CD4-positive, alpha-beta memory T cell (primary cell): ENCODE data around the gene OR2T35. TPM values are rescaled to one million over a fixed set of nuclear protein-coding genes. Genes with fewer than 3 reads are reported as not detected.

ENCODE experiments used
- polyA plus RNA-seq, 2 donors: library from polyadenylated mRNA; unstranded; fragments of 300-500 nt; fragmentation: Illumina TruSeq; gene quantifications; one replicate each; pipeline ENCODE4 v1.2.3, GENCODE V29; 2021
- total RNA-seq, 2 experiments: library from RNA; stranded (reverse); gene quantifications; one replicate each; pipeline ENCODE4 v1.2.3, GENCODE V29; 2021

The OR2T35 gene
- total and polyA plus RNA-seq, 4 experiments from 2014 or later, result not detected

Other genes with a start within 250 kb of the OR2T35 start
- not detected for gene OR2T1, start 242.2 kb downstream of the OR2T35 start, total RNA-seq
- not detected for gene OR2T1, start 242.2 kb downstream of the OR2T35 start, polyA plus RNA-seq
- gene OR2T2, start 199.6 kb downstream of the OR2T35 start, total RNA-seq, result not detected
- gene OR2T2, start 199.6 kb downstream of the OR2T35 start, polyA plus RNA-seq, result not detected
- gene OR2T3, start 171.9 kb downstream of the OR2T35 start, total RNA-seq, result not detected
- gene OR2T3, start 171.9 kb downstream of the OR2T35 start, polyA plus RNA-seq, result not detected
- gene OR2T5, start 156.7 kb downstream of the OR2T35 start, total RNA-seq, result not detected
- gene OR2T5, start 156.7 kb downstream of the OR2T35 start, polyA plus RNA-seq, result not detected
- gene OR2G6, start 137.2 kb downstream of the OR2T35 start, total RNA-seq, result not detected
- gene OR2G6, start 137.2 kb downstream of the OR2T35 start, polyA plus RNA-seq, result not detected
- gene OR2T29, start 82.5 kb downstream of the OR2T35 start, total RNA-seq, result not detected
- gene OR2T29, start 82.5 kb downstream of the OR2T35 start, polyA plus RNA-seq, result not detected
- gene OR2T34, start 70.5 kb downstream of the OR2T35 start, total RNA-seq, result not detected
- gene OR2T34, start 70.5 kb downstream of the OR2T35 start, polyA plus RNA-seq, result under 1 TPM in 1 of 2 donors, not detected in 1; 0.32 TPM
- not detected for gene OR2T10, start 47.6 kb downstream of the OR2T35 start, total RNA-seq
- gene OR2T10, start 47.6 kb downstream of the OR2T35 start, polyA plus RNA-seq, result not detected
- gene OR2T11, start 10.2 kb downstream of the OR2T35 start, total RNA-seq, result not detected
- not detected for gene OR2T11, start 10.2 kb downstream of the OR2T35 start, polyA plus RNA-seq
- not detected for gene OR2T27, start 10.2 kb upstream of the OR2T35 start, total RNA-seq
- not detected for gene OR2T27, start 10.2 kb upstream of the OR2T35 start, polyA plus RNA-seq
- not detected for gene OR14I1, start 57.5 kb upstream of the OR2T35 start, total RNA-seq
- gene OR14I1, start 57.5 kb upstream of the OR2T35 start, polyA plus RNA-seq, result not detected
- not detected for gene LYPD8, start 110.5 kb upstream of the OR2T35 start, total RNA-seq
- gene LYPD8, start 110.5 kb upstream of the OR2T35 start, polyA plus RNA-seq, result not detected
- gene SH3BP5L, start 180.6 kb upstream of the OR2T35 start, total RNA-seq, result 10 to 100 TPM; 40.9 to 43.4 TPM
- 1 to 10 TPM in 1 of 2 donors, under 1 TPM in 1; 0.77 to 4.4 TPM for gene SH3BP5L, start 180.6 kb upstream of the OR2T35 start, polyA plus RNA-seq
- gene ZNF672, start 192.9 kb upstream of the OR2T35 start, total RNA-seq, result 10 to 100 TPM; 39.7 to 42.8 TPM
- 10 to 100 TPM; 12.4 to 29.2 TPM for gene ZNF672, start 192.9 kb upstream of the OR2T35 start, polyA plus RNA-seq
- 10 to 100 TPM; 70.8 to 74.8 TPM for gene ZNF692, start 213.8 kb upstream of the OR2T35 start, total RNA-seq
- gene ZNF692, start 213.8 kb upstream of the OR2T35 start, polyA plus RNA-seq, result 10 to 100 TPM; 10.9 to 13.0 TPM